ENCODE measurements around the gene PCBP4.

DNA sequence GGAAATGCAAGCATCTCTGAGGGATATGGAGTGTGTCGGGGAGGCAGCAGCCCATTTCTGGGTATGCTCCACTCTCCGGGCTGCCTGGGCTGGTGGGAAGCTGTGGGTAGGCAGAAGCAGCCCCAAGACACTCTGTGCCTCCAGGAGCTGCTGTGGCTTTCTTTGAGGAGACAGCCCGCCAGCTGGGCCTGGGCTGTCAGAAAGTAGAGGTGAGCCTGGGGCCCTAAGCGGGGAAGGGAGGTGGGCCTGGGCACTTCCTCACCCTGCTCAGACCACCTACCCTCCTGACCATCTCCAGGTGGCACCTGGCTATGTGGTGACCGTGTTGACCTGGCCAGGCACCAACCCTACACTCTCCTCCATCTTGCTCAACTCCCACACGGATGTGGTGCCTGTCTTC lies 17.8 kb upstream of the PCBP4 start:
- TF ChIP-seq CTCF (IDR thresholded peaks at IDR 0.05; ENCODE audit: low read depth, low read length, poor library complexity, severe bottlenecking) (no peak), EZH2phosphoT487 (IDR thresholded peaks at IDR 0.05; ENCODE audit: borderline replicate concordance, low read length) (no peak)

Measured in DOHH2 (cell line).